Glomerular visceral epithelial cell (primary cell): ENCODE data around the gene ZNF655.
"Not testable (repeated sequence)": the region's sequence is repeated elsewhere in the genome, so short reads cannot be mapped to it uniquely, and the experiment has no call there.

Experiments
- DNase-seq: peaks from one replicate; pipeline ENCODE4 v3.0.0-alpha.2; 2016; ENCODE audit errors: extremely low spot score

The ZNF655 gene, protein sequence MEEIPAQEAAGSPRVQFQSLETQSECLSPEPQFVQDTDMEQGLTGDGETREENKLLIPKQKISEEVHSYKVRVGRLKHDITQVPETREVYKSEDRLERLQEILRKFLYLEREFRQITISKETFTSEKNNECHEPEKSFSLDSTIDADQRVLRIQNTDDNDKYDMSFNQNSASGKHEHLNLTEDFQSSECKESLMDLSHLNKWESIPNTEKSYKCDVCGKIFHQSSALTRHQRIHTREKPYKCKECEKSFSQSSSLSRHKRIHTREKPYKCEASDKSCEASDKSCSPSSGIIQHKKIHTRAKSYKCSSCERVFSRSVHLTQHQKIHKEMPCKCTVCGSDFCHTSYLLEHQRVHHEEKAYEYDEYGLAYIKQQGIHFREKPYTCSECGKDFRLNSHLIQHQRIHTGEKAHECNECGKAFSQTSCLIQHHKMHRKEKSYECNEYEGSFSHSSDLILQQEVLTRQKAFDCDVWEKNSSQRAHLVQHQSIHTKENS

DNA sequence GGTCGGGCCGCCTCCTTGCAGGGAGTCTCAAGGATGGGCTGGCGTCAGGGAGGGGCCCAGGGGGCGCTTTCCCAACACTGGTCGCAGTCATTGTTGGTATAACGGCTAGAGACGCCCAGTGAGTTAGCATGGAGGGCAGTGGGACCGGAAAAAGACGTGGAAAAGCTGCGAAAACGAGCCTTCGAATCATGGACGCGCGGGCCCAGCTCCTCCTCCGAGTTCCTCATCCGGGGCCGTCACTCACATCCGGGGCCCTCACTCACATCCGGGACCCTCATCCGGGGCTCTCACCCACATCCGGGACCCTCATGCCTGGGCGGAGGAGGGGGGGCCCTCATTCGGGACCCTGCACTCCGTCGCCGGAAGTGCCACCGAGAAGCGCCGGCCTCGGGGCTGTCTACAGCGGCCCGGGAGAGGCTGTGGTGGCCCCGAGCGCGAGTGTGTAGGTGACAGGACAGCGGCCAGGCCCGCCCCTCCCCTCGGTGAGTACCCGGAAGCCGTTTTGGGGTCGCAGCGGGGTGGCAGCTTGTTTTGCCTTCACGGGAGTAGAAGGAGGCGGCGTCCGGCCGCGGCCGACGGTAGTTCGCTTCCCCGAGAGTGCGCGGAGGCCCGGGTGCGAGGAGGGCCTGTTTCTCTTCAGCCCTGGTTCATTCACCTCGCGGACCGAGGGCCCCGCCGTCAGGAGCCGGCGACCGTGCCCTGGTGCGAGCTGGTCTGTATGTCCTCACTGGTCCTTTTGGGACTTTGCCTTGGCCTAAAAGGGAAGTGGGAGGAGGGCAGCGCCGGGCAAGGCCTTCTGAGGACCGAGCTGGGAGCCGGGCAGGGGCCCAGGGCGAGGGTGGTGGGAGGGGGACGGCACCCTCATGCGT lies at the start of gene ZNF655:
Gene ZNF655, plus strand, starts transcription at position 337 of the 869 bp plus-strand sequence. CDS start 1,918 bp downstream, outside the sequence.
- DNase-seq = peak; percentile 80

DNA sequence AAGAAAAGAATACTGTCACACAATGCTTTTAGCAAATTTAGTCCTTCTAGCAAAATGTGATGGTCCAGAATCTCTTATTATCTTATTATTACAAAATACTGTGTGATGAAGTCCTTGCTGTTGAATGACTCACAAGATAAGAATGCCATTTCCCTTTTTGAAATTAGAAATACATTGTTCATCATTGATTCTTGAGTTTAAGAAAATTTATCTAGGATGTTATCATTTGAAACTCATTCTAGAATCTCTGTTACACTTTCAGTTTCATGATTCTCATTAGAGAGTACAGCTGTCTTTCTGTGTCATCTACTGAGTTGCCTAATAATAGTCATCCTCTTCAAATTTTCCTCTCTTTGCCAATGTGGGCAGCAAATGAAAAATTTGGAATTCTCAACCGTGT lies 44.4 kb upstream of the ZNF655 start:
- DNase-seq = no peak

DNA sequence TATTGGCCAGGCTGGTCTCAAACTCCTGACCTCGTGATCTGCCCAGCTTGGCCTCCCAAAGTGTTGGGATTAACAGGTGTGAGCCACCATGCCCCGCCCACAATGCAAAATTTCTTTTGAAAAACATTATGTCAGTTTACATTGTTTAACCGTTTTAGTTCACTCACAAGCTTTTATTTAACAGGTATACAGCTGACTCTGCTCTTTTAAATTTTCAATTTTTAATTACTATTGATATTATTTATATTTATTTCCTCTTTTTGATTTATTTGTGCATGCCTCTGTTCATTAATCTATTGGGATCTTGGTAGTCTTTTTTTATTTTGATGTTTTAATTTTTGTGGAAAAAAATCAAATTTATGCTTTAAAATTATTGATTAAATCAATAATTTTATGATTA lies 37.0 kb upstream of the ZNF655 start:
- no peak for DNase-seq

GRCh38 chr7:99525713-99526440 lies 32.6 kb upstream of the ZNF655 start:
- no peak for DNase-seq

DNA sequence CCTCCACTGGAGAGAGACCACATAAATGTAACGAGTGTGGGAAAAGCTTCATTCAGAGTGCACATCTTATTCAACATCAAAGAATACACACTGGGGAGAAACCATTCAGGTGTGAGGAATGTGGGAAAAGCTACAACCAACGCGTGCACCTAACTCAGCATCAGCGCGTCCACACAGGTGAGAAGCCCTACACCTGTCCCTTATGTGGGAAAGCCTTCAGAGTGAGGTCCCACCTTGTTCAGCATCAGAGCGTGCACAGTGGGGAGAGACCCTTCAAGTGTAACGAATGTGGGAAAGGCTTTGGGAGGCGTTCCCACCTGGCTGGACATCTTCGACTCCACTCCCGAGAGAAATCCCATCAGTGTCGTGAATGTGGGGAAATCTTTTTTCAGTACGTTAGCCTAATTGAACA lies 27.1 kb upstream of the ZNF655 start:
- DNase-seq = no peak

GRCh38 chr7:99535667-99536066 lies 22.8 kb upstream of the ZNF655 start:
- DNase-seq = no peak

DNA sequence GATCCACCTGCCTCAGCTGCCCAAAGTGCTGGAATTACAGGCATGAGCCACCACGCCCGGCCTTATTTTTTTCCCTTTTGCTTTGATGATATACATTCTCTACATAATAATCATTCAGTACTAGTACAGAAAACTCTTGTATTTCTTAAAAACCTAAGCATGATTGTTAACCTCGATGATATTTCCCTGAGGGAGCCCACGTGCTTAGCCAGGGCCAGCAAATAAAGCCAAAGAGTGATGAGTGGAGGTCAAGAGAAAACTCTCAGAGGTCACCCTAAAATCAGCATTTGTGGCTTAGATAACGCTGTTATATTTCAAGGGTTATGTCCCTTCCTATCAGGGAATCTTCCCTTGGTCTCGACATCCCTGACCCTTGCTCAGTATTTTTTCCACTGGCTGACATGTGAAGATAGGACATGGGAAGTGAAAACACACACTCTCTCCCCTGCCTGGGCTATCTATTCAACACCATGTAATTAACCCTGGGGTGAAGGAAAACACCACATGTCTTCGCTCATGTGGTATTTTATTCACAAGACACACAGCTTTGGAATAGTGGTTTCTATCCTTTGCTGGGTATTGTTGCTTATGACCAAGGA lies 19.1 kb upstream of the ZNF655 start:
- DNase-seq = no peak

DNA sequence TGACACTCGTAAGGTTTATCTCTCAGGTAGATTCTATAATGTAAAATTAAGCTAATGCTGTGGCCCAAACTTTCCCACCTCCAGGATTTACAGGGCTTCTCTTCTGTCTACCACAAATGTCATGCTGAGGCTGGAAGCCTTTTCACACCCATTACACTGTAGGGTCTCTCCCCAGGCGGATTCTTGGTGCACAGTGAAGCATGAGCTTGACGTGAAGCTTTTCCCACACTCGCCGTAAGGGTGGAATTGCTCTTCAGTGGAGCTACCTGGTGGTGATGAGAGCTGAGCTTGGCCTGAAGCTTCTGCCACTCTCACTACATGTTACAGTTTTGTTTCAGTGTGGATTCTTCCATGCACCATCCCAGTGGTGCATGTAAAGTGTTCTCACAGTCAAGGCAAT lies 17.9 kb upstream of the ZNF655 start:
- DNase-seq = no peak

DNA sequence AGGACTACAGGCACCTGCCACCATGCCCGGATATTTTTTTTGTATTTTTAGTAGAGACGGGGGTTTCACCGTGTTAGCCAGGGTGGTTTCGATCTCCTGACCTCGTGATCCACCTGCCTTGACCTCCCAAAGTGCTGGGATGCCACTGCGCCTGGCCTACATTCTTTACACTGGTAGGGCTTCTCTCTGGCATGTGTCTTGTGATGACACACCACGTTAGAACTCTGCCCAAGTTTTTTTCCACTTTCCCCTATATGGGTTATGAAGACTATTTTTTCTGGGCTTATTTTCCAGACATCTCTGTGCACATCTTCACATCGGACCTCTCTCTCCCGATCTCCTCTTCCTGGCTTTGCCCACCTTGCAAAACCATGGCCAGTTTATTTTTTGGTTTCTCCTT lies 17.2 kb upstream of the ZNF655 start:
- no peak for DNase-seq

GRCh38 chr7:99543081-99543671 lies 15.3 kb upstream of the ZNF655 start:
- no peak for DNase-seq

- DNase-seq = no peak
These were observed 14.5 kb upstream of the ZNF655 start for GRCh38 chr7:99543916-99544315.

GRCh38 chr7:99545308-99545707 lies 13.1 kb upstream of the ZNF655 start:
- DNase-seq = not testable (repeated sequence)

DNA sequence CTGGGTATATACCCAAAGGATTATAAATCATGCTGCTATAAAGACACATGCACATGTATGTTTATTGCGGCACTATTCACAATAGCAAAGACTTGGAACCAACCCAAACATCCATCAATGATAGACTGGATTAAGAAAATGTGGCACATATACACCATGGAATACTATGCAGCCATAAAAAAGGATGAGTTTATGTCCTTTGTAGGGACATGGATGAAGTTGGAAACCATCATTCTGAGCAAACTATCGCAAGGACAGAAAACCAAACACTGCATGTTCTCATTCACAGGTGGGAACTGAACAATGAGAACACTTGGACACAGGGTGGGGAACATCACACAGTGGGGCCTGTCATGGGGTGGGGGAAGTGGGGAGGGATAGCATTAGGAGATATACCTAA lies 8.9 kb upstream of the ZNF655 start:
- not testable (repeated sequence) for DNase-seq

GRCh38 chr7:99551334-99551733 lies 7.1 kb upstream of the ZNF655 start:
- DNase-seq = no peak

DNA sequence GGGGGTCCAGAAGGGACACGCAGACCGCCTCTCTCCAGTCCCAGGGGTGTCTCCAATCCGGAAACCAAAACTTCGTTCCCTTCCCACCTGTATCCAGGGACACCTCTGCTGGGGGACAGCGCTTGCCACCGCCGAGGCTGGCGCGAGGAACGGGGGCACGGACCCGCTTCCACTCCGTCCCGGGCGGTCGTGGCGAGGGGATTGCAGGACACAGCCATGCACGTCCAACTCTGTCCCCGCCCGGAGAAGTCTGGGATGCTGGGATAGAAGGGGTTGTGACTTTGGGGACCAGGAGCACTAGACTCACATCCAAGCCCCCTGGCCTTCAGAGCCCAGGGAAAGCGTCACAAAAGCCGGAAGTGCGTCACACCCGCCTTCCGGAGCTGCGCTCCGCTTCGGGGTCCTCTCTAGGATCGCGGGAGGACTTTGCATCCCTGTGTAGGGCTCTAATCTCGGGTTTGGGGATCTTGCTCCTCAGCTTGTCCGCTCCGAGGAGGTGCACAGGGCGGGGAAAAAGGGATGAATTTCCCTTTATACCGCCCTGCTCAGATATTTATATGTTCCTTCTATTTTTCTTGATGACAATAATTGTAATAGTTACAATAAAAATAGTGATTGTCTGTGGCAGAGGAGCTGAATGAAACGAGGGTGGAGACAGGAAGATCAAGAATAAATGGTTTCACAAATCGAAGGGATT lies 6.5 kb upstream of the ZNF655 start, which contains the start of gene FAM200A:
Gene FAM200A, minus strand, starts transcription at position 348 of the 697 bp plus-strand sequence. CDS start 3,707 bp downstream, outside the sequence.
- DNase-seq = peak; percentile 80

DNA sequence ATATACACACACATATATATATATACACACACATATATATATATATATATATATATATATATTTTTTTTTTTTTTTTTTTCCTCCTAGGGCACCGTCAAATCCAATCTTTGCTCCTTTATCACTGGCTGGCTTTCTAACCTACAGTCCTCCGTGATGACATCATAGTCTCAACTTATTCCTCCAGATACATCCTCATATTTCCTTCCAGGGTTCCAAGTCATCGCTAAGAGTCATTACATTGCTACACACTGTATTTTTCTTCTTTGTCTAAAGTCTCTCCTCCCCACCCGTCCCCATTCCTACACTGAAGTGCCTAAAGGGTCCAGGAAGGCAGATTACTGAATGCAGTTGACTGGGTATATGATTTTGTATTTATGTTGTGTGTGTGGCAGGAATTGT lies 5.4 kb upstream of the ZNF655 start:
- DNase-seq = no peak

DNA sequence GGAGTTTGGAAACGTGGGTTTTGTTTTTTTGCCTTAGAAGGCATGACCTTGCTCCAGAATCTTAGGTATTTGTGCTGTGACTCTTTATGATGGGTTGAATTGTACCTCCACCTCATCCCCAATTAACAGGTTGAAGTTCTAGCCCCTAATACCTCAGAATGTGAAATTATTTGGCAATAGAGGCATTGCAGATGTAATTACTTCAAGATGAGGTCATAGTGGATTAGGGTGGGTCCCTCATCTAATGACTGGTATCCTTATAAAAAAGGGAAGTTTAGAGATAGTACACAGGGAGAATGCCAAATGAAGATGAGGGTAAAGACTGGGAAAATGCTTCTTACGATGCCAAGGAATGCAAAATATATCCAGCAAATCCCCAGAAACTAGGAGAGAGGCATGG lies 3.5 kb upstream of the ZNF655 start:
- DNase-seq = no peak

DNA sequence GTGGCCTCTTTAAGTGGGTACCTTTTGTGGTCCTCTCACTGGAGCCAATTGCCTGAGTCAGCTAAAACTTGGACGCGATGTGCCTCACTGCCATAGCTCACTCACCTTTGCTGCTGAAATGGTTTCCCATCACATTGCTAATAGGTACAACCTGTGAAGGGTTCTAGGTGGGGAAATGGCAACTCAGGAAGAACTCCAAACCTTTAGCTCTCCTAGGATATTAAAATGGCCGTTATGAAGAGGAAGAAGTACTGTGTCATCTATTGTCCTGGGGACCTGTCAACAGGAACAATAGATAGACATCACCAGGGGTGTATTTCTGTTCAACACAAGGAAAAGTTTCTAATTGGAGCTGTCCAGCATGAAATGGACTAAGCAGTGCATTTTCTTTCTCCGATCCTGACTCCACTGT lies 1.2 kb upstream of the ZNF655 start:
- no peak for DNase-seq

DNA sequence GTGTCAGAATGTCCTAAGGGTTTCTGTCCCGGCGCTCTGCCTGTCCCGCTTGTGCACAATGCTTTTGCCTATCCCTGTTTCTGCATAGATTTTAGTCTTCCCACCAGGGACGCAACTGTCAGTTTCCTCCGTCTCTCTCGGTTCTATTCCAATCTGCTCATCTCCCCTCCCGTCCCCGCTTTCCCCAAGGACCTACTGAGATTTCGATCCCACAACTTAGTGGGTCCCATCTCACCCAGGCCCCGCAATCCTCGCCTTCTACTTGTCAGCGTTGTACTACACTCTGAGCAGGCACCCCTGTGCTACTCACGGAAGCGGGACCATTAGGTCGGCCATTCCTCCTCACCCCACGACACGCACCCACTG lies 519 bp upstream of the ZNF655 start:
- no peak for DNase-seq

GRCh38 chr7:99559175-99559915 lies 903 bp downstream of the ZNF655 start:
- DNase-seq = peak; percentile 31
